Activated CD4-positive, alpha-beta T cell treated with anti-CD3 and anti-CD28 coated beads, Interleukin-2, amount 50 U/mL, for 4 hours (primary cell): ENCODE data around the gene CALD1.

Source experiments
- DNase-seq, 2 experiments: peaks; one replicate each; pipeline ENCODE4 v3.0.0-alpha.2; 2020

CALD1 gene

GRCh38 chr7:134778941-134779740 lies at the start of gene CALD1:
Gene CALD1 (plus strand): TSS chr7:134779634. CDS start chr7:134867734, 88,100 bp downstream.
- DNase-seq: no peak

DNA sequence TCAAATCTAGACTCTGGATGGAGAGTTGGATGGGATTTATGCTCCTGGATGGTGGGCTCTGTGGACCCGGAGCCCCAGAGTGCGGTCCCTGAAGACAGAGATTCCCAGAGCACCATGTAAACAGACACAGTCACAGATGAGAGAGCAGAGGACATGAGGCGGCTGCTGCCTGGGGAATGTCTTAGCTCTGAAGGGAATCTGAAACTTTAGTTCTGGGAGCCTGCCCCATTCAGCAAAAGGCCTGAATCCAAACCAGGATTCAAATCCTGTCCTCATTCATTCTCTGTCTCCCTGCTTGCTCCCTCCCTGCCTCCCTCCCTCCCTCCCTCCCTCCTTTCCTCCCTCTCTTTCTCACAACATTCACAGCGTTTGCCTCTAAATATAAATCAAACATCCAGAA lies 49.5 kb upstream of the CALD1 start:
- no peak for DNase-seq

- DNase-seq: no peak
Measured at GRCh38 chr7:134730411-134730829, 49.0 kb upstream of the CALD1 start.

GRCh38 chr7:134731616-134732015 lies 47.8 kb upstream of the CALD1 start:
- DNase-seq: no peak

DNA sequence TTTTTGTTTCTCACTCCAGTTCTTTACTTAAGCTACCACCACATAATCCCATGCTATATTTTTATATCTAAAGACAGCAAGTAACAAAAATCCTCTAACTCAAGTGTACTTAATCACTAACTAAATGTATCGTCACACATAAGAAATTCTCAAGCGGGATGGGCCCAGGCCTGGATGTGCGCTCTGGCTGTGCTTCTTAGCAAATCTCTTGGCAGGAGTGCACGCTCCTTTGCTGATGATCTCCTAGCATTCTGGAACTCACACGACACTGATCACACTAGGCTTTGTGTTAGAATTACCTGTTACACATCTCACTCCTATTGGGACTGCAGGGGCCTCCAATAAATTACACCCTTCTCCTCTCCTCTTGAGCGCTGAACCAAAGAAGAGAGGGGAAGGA lies 46.7 kb upstream of the CALD1 start:
- no peak for DNase-seq

DNA sequence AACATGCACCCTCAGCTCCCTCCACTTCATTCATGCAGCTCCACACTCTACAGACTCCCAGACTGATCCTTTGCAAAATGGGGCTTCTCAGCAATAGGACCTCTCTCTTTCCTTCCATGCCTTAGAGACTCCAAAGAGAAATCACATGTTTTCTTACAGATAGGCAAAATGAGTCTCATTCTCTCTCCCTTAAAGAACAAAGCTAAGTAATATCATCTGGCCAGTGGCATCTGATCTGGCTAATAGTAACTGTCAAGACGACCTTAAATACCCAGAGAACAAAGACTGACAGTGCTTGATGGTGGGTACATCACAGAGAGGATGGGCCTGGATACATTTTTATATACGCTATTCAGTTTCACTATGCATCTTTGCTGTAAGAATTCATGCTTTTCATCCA lies 43.1 kb upstream of the CALD1 start:
- DNase-seq: no peak

DNA sequence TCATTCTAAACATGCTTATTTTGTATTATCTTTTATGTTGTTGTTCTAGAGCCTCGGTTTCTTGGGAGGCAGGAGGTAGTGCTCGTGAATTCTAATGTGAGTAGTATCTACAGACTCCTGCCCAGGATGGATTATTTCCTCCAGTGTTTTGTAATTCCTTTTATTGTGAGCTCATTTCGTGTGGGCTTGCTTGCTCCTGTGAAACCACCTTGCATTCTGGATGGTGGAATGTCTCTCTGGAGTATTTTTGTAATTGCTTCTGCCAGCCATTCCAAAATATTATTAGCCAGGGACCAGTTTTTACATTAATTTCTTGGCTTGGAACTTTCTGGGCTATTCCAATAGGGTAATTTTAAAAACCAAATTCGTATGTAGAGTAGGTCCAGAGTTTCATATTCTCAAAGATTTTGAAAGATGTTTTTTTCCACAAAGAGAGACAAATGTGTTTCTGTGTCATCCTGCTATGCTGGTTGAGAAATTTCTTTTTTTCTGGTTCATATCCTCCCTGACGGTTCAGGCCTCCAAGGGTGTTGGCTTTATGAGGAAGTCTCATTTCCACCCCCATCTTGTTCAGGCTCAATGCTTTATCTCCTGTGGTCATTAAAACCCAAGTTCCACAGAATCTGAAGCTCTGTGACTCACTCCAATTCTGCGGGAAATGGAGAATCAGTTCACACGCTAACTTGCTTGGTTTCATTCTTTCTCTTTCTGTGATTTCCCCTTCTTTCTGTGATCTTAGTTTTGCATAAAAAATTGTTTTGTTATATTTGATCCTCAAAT lies 41.7 kb upstream of the CALD1 start:
- DNase-seq: no peak

DNA sequence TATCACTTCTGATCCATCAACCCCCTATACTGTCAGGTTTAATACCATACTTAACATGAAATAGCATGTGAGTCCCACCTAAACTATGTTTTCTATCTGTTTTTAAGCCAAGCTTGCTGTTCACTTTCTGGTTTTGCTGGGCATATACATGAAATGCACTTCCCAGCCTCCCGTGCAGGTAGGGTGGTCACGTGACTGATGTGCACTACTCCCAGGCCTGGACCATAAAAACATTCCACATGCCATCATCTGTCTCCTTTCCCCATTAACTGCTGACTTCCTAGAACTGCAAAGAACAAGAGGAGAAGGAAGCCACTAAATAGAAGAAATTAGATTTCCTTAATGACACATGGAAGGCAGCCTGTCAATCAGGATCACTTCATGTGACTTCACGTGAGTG lies 40.1 kb upstream of the CALD1 start:
- DNase-seq: no peak

DNA sequence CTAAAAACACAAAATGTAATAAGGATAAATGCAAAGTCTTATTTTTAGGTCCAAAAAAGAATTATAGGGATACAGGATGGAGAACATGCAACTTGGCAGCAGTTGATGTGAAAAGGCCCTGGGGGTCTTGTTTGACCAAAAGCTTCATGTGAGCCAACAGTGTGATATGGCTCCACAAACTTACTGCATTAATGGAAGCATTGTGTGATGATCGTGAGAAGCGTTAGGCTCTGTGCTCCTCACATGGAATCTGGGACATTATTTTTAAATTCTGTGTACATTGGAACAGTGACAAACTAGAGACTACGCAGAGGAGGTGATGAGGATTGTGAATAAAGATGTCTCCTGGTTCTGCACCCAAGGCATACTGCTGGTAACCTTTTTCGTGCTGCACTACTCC lies 39.1 kb upstream of the CALD1 start:
- DNase-seq: no peak

GRCh38 chr7:134741907-134742635 lies 37.4 kb upstream of the CALD1 start:
- no peak for DNase-seq

DNA sequence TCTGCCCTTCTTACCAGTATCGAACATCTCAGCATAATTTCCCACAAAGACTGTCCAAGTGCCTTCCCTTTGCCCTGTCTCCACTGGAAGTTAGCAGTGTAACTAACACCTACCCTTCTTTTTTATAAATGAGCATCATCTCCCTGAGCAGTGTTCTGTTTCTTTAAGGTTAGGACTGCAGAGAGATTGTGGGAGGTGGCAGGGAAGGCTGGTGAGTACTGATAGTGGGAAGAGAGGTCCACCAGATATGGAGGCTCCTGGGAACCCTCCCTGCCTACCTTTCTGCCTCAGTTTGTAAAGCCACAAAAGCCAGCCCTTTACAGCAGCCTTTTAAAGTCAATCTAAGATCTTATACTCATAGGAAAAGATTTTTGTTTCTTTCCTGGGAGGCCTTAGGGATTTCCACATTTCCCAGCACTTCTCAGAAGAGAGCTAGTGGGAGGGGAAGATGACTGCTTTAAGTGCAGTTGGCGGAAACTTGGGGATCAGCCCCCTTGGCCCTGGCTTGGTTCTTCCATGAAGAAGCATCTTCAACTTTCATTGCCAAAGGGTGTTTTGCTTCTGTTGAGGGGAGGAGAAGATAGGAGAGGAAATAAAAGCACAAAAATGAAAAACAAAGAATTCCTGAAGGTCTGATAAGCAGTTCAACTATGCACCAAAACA lies 36.6 kb upstream of the CALD1 start:
- DNase-seq: no peak

DNA sequence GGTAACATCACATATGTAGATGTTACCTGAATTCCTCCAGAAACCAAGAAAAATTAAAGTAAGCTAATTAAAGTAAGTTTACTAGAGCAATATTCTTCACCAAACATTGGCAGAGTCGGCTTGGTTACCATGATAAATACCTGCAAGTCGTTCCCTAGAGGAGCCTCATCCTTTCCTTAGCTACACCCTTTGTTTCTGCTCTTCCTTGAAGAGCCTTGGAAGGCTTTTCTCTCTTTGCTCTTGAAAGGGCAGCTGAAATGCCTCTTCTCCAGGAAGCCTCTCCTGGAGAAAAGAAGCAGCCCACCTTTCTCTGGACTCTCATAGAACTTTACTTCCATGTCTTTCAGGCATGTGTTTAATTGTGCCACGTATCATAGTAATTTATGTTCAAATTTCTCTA lies 34.9 kb upstream of the CALD1 start:
- DNase-seq: no peak

GRCh38 chr7:134747326-134747725 lies 32.1 kb upstream of the CALD1 start:
- no peak for DNase-seq

DNA sequence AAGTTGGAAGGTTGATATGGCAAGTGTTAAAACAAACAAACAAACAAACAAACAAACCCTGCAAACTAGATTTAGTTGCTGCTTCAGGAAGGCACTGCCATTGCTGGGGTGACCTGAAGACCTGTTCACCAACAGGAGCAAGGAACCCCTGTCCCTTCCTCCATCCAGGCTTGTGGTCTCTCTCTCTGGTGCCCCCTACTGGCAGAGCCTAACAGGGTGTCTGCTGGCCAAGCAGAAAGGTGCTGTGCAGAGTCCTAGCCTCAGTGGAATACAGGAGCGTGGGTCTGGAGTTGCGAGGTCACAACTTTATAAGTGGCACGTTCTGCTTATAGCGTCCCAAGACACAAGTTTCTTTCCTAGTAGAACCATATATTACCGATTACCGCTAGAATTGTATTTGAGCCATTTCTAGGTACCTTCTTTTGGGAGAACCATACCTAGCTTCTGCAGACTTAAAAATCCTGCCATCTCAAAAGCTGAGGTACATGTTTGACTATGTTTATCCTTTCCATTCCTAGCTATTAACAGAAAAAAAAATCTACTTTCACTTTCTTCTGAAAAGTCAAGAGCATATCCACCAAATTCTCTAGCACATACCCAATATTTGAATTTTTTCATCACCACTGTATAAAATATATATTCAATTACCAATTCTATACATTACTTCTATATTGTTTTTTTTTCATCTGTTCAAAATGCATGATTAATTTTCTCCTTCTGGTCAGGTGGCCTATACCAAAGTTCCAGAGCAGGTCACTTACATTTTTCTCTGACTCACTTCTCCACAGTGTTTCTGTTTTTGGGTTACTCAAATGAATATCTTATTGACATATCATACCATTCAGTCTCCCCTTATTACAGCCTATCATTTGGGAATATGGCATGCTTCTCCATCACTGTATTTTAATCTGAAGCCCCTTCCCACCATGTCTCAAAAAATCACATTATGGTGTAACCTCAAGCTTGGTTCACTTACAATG lies 29.1 kb upstream of the CALD1 start:
- peak; percentile 55 to 58 for DNase-seq

DNA sequence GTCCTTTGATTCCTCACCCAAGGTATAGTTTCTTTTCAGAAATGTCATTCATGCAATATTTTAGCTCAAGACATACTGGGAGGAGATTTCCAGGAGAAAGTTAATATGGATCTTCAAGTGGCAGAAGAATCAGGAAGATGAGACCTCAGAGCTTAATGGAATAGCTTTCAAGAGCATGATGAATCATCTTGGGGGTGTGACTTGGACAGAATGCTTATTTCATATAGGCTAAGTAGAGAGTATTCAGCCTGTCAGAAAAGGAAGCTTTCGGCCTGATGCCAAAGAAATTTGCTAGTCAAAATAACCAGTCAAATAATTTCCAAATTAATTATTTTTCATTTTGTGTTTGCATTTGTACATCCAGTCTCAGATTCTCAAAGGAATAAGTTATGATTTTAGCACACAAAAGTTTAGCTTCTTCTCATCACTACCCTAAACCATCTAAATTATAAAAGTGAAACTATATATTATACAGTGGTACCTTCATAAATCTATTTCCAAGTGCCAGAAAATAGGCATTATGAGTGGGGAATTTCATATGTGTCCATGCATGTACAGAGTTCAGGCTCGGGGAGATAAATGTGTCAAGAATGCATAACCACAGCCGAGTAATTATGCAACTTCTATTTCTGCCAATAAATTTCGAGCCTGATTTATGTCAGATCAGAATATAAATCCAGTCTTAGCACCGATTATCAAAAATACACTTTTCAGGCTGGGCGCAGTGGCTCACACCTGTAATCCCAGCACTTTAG lies 27.3 kb upstream of the CALD1 start:
- DNase-seq: no peak

- DNase-seq: peak; percentile 26 to 33
Measured at GRCh38 chr7:134755422-134756022, 23.9 kb upstream of the CALD1 start.

- no peak for DNase-seq
Measured at GRCh38 chr7:134757938-134758337, 21.5 kb upstream of the CALD1 start.

DNA sequence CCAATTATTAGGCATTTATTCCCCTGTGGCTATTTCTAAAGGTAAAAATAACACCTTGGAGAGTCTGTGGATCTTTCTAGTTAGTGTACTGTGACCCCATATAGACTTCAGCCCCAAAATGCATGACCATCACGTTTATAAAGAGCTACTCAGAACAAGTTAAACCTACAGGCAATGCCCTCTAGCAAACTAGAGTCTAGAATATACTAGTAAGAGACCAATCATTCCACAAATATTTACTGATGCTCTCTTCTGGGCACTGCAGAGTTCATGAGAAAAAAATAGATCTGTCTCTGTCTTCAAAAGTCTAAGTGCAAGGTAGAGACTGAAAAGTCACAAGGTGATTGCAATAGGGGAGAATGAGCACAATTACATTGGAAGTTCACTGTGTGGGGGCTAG lies 20.5 kb upstream of the CALD1 start:
- DNase-seq: no peak

DNA sequence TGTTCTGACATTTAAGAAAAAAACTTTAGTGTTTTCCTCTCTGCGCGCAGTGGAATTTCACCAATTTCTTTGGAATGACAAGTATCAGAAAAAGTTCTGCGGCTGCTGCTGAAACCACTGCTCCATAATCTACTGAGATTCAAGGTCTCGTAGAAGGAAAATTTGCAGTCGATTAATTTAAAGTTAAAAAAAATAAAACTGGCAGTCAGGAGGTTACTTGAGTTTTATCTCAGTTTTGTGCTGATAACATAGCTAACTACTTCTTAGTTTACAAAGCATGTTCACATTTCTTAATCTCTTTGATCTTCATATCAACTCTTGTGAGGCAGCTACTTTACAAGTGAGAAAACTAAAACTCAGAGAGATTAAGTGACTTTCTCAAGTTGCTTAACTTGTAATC lies 18.2 kb upstream of the CALD1 start:
- DNase-seq: no peak

GRCh38 chr7:134763960-134764359 lies 15.5 kb upstream of the CALD1 start:
- no peak for DNase-seq

DNA sequence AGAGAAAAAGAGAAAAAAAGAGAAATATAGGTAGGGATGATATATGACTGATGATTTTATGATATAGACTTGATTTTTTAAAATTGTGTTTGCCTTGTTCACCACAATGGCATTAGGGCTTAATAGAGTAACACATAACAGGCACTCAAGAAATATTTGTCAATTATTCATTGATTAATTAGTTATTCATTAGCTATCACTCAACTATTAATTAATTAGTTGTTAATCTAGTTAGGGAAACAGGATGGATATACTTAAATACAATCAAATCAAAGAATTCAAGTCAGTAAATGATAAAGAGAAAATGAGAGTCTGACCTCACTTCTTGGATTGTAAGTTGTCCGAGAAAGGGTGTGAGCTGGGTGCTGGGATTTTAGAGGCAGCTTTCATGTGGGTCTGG lies 15.1 kb upstream of the CALD1 start:
- no peak for DNase-seq
